ENCODE results near the gene CADM4. TPM values are rescaled to one million over a fixed set of nuclear protein-coding genes. Genes with fewer than 3 reads are reported as not detected.
"Not testable (repeated sequence)": the region's sequence is repeated elsewhere in the genome, so short reads cannot be mapped to it uniquely, and the experiment has no call there.

The CADM4 gene
- total and polyA plus RNA-seq, 4 donors = 0.47 to 4.9 (median 3.3) TPM

GRCh38 chr19:43605875-43606568 is 33.6 kb downstream of the CADM4 start:
- Histone ChIP-seq H3K36me3 (ENCODE audit: control insufficient read depth in 4 of 4, insufficient read depth in 3 of 4, low read depth in 1 of 4, low read length in 3 of 4) (peaks cover 2 to 6% (median 4%) of the 10 kb centered on the region in 4 donors), H3K9ac (ENCODE audit: low read depth in 1 of 2, low read length in 2 of 2) (no peak overlapping the region), H3K9me3 (ENCODE audit: control insufficient read depth in 4 of 4, low read length in 3 of 4) (no peaks in the 10 kb centered on the region), H3K4me1 (ENCODE audit: control insufficient read depth in 4 of 4, insufficient read depth in 4 of 4, low read length in 3 of 4) (no peaks in the 10 kb centered on the region), H3K4me3 (ENCODE audit: low read depth in 1 of 3, low read length in 3 of 3) (no peak overlapping the region), H3K27ac (ENCODE audit: low read depth in 1 of 2, low read length in 2 of 2) (no peak overlapping the region), H3K27me3 (ENCODE audit: control insufficient read depth in 4 of 4, insufficient read depth in 4 of 4, low read length in 3 of 4) (no peaks in the 10 kb centered on the region)
- no peak for DNase-seq (ENCODE audit: low spot score)
- no peak for TF ChIP-seq HNF4G (IDR thresholded peaks at IDR 0.05)
- TF ChIP-seq FOXA2 (IDR thresholded peaks at IDR 0.05) = no peak
- TF ChIP-seq CTCF (IDR thresholded peaks at IDR 0.05; ENCODE audit: low read depth, low read length, missing input control) = no peak
- TF ChIP-seq ZBTB33 (IDR thresholded peaks at IDR 0.05) = no peak
- TF ChIP-seq TAF1 (conservative IDR thresholded peaks at IDR 0.05) = no peak
- TF ChIP-seq, protein P1, sequence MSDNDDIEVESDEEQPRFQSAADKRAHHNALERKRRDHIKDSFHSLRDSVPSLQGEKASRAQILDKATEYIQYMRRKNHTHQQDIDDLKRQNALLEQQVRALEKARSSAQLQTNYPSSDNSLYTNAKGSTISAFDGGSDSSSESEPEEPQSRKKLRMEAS (IDR thresholded peaks at IDR 0.05) = no peak
- TF ChIP-seq EGR1 (IDR thresholded peaks at IDR 0.05; ENCODE audit: low read depth in 2 of 2) = no peak
- no peak for TF ChIP-seq RAD21 (IDR thresholded peaks at IDR 0.05)
- no peak for TF ChIP-seq RXRA (IDR thresholded peaks at IDR 0.05)
- no peak for TF ChIP-seq HNF4A (conservative IDR thresholded peaks at IDR 0.05)
- TF ChIP-seq FOXA1 (IDR thresholded peaks at IDR 0.05) = no peak
- no peak for TF ChIP-seq SP1 (IDR thresholded peaks at IDR 0.05)
- TF ChIP-seq JUND (IDR thresholded peaks at IDR 0.05) = no peak
- WGBS = 80% methylated on average over 7 of the region's 7 CpGs

DNA sequence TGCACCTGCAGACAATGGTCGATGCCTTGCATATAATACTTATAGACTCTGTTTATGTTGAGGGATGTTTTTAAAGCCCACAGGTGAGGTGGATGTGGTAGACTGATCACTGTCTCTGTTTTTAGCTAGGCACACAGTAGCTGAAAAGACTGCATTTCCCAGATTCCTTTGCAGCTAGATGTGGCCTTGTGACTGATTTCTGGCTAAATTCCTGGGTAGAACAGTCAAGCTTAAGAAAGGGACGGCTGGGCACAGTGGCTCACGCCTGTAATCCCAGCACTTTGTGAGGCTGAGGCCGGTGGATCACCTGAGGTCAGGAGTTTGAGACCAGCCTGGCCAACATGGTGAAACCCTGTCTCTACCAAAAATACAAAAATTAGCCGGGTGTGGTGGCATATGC is 39.3 kb downstream of the CADM4 start:
- not testable (repeated sequence) for H3K9me3 ChIP-seq (ENCODE audit: control insufficient read depth in 4 of 4, low read length in 3 of 4); DNase-seq (ENCODE audit: low spot score); H3K9ac ChIP-seq (ENCODE audit: low read depth in 1 of 2, low read length in 2 of 2); H3K4me3 ChIP-seq (ENCODE audit: low read depth in 1 of 3, low read length in 3 of 3); H3K27ac ChIP-seq (ENCODE audit: low read depth in 1 of 2, low read length in 2 of 2); H3K27me3 ChIP-seq (ENCODE audit: control insufficient read depth in 4 of 4, insufficient read depth in 4 of 4, low read length in 3 of 4)
- Histone ChIP-seq H3K36me3 (ENCODE audit: control insufficient read depth in 4 of 4, insufficient read depth in 3 of 4, low read depth in 1 of 4, low read length in 3 of 4) (peaks cover 1 to 14% (median 10%) of the 10 kb centered on the region in 4 donors), H3K4me1 (ENCODE audit: control insufficient read depth in 4 of 4, insufficient read depth in 4 of 4, low read length in 3 of 4) (peaks cover 2 to 24% (median 20%) of the 10 kb centered on the region in 4 donors)
- 87% methylated on average over 5 of the region's 5 CpGs for WGBS

DNA sequence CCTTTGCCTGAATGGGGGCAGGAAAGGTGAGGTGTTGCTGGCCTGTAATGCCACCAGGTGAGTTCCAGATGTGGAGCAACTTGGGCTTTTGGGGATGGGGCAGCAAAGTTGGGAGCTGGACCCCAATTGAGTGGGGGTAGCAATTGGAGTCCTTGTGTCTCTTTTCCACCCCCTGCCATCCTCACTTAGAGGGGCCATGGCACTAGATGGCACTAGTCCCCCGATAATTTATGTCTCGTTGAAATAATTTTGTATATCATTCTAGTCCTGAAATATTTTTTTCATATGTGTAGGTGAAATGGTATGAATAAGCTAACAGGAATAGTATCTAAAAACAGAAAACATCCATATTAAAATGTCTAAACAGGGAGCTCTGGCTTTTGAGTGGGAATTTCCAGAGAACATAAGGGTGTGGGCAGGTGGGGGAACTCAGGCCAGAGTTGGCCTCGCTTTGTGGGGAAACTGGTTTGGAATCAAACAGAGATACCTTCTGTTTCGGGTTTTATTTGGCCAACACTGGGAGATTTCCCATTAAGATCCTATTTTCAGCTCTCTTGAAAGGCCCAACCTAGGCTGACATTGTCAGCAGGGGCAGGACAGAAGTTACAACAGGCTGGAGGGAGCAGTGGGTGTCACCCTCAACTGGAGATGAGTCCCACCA is 39.9 kb downstream of the CADM4 start:
- no peaks in the 10 kb centered on the region for H3K9me3 ChIP-seq (ENCODE audit: control insufficient read depth in 4 of 4, low read length in 3 of 4)
- WGBS = 91% methylated on average over 4 of the region's 4 CpGs

More for the DNA sequence above, 39.9 kb downstream of the CADM4 start:
- Histone ChIP-seq H3K27me3 (ENCODE audit: control insufficient read depth in 4 of 4, insufficient read depth in 4 of 4, low read length in 3 of 4) (no peaks in the 10 kb centered on the region), H3K4me1 (ENCODE audit: control insufficient read depth in 4 of 4, insufficient read depth in 4 of 4, low read length in 3 of 4) (peaks cover 2 to 29% (median 24%) of the 10 kb centered on the region in 4 donors), H3K36me3 (ENCODE audit: control insufficient read depth in 4 of 4, insufficient read depth in 3 of 4, low read depth in 1 of 4, low read length in 3 of 4) (peaks cover 1 to 14% (median 10%) of the 10 kb centered on the region in 4 donors), H3K9ac (ENCODE audit: low read depth in 1 of 2, low read length in 2 of 2) (no peak overlapping the region), H3K4me3 (ENCODE audit: low read depth in 1 of 3, low read length in 3 of 3) (no peak overlapping the region), H3K27ac (ENCODE audit: low read depth in 1 of 2, low read length in 2 of 2) (no peak overlapping the region)
- TF ChIP-seq, protein P1 (IDR thresholded peaks at IDR 0.05) = no peak
- TF ChIP-seq EGR1 (IDR thresholded peaks at IDR 0.05; ENCODE audit: low read depth in 2 of 2) (no peak), REST (IDR thresholded peaks at IDR 0.05) (no peak), TAF1 (conservative IDR thresholded peaks at IDR 0.05) (no peak)
- no peak for DNase-seq (ENCODE audit: low spot score)

Data from liver (tissue), 9 donors.